NCI-H460 (cell line): ENCODE data around the gene DPP10. TPM values are rescaled to one million over a fixed set of nuclear protein-coding genes. Genes with fewer than 3 reads are reported as not detected.

Experiments used
- DNase-seq: peaks from one replicate; pipeline ENCODE4 v3.0.0-alpha.2; 2016; ENCODE audit warnings: low read depth; ENCODE audit errors: extremely low read depth
- total RNA-seq: library from RNA; depleted of rRNA; stranded (reverse); fragments of >200 nt; shearing (Covaris generic); gene quantifications from 2 replicates; pipeline ENCODE4 v1.2.3, GENCODE V29; 2014

DPP10 gene
- total RNA-seq, 1 experiment from 2014 or later = 53.0 TPM

GRCh38 chr2:115094441-115094840 is 652.0 kb downstream of the DPP10 start:
- DNase-seq = no peak

DNA sequence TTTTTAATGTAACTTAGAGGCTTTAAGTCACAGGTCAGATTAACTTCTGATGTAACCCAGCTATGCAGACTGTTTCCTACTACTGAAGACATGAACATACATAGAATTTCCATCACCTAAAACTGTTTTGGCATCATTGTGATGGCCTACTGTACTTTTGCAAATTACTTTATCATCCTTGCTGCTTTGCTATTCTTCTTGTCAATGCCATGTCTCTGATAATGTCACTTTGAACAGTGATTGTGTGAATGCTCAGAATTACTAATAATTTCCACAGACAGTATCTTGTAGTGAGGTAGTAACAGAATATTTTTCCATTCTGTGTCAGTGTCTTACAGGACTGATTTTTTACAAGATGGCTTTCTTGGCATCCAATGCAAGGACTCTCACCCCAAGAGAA is 663.5 kb downstream of the DPP10 start:
- no peak for DNase-seq

DNA sequence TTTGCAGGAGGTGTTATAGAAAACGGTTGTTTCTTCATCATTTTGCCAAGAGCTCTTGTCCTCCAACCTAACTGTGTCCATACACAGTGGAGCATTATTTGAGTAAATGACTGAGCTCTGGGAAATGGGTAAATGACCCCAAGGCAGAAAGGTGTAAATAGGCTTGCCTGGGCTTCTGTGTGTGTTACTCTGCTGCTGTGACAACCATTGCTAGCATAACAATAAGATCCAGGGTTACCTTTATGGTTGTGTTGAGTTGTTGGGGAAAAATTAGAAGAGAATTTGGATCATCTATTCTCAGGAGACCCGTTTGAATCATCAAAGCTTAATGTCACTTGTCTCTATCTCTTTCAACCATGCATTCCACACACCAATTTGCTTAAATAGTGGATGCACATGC is 672.7 kb downstream of the DPP10 start:
- no peak for DNase-seq

GRCh38 chr2:115118306-115118705 is 675.9 kb downstream of the DPP10 start:
- DNase-seq = no peak

DNA sequence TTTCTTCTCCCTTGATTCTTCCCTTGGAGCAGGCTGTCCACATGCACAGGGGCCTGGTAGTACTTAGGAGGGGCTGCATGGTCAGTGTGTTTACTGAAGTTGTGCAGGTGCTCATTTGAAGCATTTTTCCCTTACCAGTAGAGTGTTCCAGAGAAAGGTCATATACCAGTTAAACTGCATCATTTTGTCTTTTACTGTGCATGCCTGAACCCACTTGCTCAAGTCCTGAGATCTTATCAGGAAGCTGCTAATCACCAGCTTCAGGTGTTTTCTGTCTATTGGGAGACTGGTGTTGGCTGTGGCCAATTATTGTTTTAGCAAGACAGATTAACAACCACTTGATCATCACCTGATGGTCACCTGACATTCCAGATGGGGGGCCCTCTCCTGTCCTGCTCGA is 676.6 kb downstream of the DPP10 start:
- no peak for DNase-seq

DNA sequence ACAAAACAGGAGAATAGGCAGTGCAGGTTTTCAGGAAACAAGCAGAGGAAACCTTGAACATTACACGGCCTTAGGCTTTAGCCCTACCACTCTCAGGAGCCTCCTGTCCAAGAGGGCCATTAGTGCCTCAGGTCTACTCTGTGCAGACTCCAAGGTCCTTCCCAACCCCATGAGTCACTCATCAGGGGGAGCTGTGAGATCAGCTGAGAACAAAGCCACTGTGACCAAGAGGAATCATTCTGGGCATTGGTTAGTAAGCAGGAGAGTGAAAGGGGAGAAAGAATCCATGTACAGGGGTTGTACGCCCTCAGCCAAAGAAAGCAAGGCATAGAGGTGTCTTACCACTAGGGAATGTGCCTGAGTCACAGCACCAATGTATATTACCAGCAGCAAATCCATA is 680.3 kb downstream of the DPP10 start:
- no peak for DNase-seq

- no peak for DNase-seq
These were observed 682.4 kb downstream of the DPP10 start for GRCh38 chr2:115124817-115125216.

DNA sequence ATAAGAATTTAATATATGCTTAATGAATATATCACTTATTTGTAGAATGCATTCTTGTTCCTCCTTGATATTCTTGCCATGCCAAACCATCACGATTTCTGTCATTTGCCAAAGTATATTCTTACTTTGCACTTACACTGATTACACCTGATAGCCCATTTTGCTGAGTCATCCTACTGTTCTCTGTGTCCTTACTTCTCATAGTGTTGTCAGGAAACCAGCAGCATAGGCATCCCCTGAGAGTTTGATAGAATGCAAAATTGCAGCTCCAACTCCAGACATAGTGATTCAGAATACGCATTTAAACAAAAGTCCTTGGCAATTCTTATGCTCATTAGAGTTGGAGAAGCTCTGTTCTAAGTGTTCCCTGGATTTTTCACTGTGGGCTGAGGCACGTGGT is 687.1 kb downstream of the DPP10 start:
- DNase-seq = peak; percentile 19

DNA sequence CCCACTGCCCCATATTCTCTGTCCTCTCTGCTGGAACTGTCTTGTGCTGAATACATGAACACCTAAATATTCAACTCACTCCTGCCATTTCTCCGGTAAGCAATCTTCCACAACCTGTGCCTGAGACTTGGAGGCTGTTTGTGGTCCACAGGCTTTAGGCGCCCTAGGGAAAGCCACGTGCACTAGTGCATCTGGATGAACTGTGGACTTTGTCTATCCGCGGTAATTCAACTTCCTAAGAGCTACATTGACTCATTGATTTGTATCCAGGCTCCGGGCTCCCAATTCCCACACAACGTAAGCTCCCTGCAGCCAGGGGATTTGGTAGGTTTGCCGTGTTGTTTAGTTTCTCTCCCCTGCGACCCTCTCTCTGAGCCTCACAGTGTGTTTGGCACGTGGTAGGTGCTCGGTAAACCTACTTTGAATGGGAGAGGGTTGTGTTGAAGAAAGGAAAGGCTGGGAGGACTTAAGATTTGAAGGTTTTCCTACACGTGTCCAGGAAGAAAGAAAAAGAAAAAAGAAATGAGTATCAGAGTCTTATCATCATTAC is 718.2 kb downstream of the DPP10 start:
- no peak for DNase-seq

GRCh38 chr2:115161081-115161770 is 718.8 kb downstream of the DPP10 start:
- DNase-seq = peak; percentile 68

- peak; percentile 76 for DNase-seq
These were observed 719.5 kb downstream of the DPP10 start for GRCh38 chr2:115161771-115162493.

GRCh38 chr2:115162494-115163293 is 720.3 kb downstream of the DPP10 start:
- DNase-seq = no peak

GRCh38 chr2:115163572-115163971 is 721.1 kb downstream of the DPP10 start:
- DNase-seq = no peak

DNA sequence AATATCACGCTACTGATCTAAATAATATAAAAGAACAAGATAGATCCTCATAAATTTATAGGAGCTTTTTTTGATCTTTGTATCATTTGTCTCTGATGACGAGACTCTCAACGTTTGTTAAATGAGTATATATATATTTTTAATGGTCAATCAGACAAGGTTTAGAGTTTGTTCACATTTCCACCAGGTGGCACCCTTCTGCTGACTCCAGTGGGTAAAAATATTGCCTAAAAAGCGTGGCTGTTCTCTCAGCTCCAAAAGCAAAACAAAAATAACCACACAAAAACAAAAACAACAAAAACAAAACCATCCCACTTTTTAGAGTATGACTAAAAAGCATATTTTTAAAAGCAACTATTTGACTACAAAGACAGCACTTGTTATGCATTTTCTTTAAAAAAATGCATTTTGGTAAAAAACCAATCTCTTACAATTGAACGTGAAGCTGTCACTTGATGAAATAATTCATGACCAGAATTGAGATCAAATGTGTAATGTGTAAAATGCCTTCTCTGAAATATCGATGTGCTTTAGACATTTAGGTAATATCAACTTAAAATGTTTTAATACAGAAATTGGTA is 723.2 kb downstream of the DPP10 start:
- DNase-seq = peak; percentile 76

DNA sequence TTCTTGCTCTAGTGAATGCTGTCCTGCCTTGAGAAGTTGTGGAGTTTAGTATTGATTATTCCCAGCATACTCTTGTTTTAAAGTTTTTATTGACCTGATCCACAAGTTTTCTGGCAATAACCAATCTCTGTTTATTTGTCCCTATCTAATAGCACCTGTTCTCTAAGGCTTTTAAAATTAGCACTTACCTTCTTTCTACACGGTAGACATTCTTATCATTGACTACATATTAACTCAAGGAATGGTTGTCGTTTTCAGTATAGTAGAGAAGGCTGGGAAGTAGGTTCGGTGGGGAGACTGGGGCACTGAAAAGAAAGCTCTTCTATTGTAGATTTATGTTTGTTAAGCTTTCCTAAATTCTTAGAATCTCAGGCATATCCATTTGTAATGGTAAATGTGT is 726.0 kb downstream of the DPP10 start:
- DNase-seq = no peak

GRCh38 chr2:115169814-115170213 is 727.4 kb downstream of the DPP10 start:
- DNase-seq = no peak

DNA sequence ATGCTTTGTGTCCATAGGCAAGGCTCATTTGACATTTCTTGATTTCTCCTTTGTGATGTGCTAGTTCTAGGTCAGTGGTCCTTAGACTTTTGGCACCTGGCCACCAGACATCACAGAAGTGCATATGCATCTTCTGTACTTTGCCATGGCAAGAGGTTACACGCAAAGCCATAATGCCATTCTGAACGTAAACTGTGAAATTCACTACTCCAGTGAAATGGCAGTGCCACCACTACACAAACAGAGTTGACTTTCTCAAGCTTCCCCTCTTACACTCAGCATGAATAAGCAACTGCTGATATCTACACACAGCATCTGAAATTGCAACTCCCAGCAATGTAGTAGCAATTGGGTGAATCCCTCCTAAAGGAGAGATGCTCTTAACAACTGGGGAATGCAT is 729.3 kb downstream of the DPP10 start:
- DNase-seq = peak; percentile 93

DNA sequence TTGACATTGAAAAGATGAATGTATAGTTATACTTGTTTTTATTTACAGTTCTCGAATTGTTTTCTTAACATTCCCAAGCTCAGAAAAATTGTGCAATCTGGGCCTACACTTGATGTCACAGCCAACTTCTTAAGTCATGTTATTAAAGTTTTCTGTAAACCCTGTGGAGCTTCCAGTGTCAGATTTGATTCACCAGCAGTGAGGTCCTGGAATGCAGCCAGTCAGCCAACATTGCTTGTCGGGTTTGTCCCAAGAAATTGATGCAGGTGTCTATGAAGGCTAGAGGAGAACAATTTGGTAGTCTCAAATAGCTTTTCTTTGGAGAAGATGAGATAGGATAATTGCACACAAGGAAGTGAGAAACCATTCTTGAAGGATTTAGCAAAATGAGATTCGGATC is 732.2 kb downstream of the DPP10 start:
- peak; percentile 90 for DNase-seq

DNA sequence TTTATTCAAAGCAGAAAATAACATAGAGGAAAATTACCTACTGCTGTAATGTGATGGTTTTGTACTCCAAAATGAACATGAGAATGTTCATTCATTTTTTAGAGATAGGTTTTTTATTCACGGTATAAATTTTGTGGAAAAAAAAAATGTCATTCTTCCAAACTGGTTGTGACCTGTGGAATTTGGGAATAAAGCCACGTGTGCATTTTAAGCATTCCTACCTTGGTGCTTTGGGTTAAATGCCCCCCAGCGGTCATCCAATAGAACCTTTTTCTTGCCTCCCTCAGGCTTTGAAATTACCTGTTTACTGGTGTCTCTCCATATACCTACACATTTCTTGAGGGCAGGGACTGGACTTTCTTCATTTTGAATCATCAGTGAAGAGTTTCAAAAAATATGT is 740.7 kb downstream of the DPP10 start:
- no peak for DNase-seq

DNA sequence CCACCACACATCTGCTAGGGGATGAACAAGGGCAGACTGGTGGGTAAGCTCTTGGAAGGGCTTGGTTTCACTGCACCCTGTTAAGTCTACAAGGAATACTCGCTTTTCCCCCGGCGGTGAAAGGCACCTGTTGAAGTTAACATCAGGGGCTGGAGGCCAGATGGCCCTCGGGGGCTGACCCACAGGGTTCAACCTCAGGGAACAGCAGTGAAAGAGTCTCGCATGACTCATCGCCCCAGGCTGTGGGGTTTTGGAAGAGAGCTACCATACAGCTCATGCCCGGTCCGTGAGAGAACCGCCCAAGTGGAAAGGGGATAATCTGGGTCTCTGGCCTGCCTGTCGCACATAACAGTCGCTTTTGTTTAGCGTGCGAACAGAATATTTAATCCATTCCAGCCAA is 748.0 kb downstream of the DPP10 start:
- DNase-seq = no peak

DNA sequence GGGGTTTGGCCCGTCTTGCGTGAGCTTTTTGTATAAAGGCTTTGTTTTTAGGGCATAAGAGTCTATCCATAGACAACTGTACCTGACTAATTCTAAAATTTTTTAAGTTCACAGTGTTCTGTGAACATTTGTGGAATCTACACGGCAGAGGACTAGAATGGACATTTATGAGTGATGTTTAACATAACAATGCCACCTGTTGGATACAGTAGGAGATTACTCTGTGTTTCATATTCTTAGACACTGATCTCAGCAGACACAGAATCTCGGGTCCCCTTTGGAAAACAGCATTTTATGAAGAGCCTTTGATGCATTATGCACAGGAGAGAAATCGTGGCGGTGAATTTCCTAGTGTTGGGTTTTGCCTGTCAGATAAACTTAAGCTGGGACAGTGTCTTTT is 752.2 kb downstream of the DPP10 start:
- DNase-seq = no peak
